H1 (cell line): ENCODE results near the gene BBS4. TPM values are rescaled to one million over a fixed set of nuclear protein-coding genes. Genes with fewer than 3 reads are reported as not detected.

ENCODE experiments used
- CTCF ChIA-PET: fragments of 300-600 bp; sonication (Branson Sonifier 250); formaldehyde crosslinking; loops from one replicate; lab custom pipeline; 2021; ENCODE audit not compliant: partially characterized antibody; lab: Charles Lee
- POLR2A ChIA-PET: fragments of 300-600 bp; sonication (Branson Sonifier 250); formaldehyde crosslinking; loops from one replicate; lab custom pipeline; 2021; ENCODE audit warnings: inconsistent platforms; ENCODE audit not compliant: partially characterized antibody; lab: Charles Lee
- DNase-seq, 2 experiments: peaks; one replicate each; pipeline versions ENCODE4 v3.0.0 to v3.0.0-alpha.2; 2010 to 2022; ENCODE audit warnings: low spot score in 2 of 2, low read depth in 1 of 2, mixed read lengths in 1 of 2
- FAIRE-seq: peaks from 2 replicates; lab custom pipeline; 2011; peaks lifted over from hg19 to GRCh38; lab: Jason Lieb, UNC
- H2AFZ ChIP-seq: 2 replicates; pipeline ENCODE4 v1.8.1; 2012; ENCODE audit warnings: low read length, inconsistent platforms
- H2AK5ac ChIP-seq: 2 replicates; pipeline ENCODE4 v1.6.1; 2013; ENCODE audit warnings: low read depth, low read length
- H2BK120ac ChIP-seq: replicated peaks from 2 replicates; pipeline ENCODE3; 2013; ENCODE audit warnings: low read depth, low read length, inconsistent platforms
- H2BK12ac ChIP-seq: 2 replicates; pipeline ENCODE4 v1.6.1; 2013; ENCODE audit warnings: low read depth, low read length
- H2BK15ac ChIP-seq: 2 replicates; pipeline ENCODE4 v1.6.1; 2013; ENCODE audit warnings: low read length
- H2BK20ac ChIP-seq: 2 replicates; pipeline ENCODE4 v1.6.1; 2013; ENCODE audit warnings: low read length
- H2BK5ac ChIP-seq: 2 replicates; pipeline ENCODE4 v1.6.1; 2013; ENCODE audit warnings: low read depth, low read length
- H3K14ac ChIP-seq: 2 replicates; pipeline ENCODE4 v1.6.1; 2013; ENCODE audit warnings: inconsistent platforms; ENCODE audit not compliant: insufficient read length
- H3K18ac ChIP-seq: 2 replicates; pipeline ENCODE4 v1.6.1; 2013; ENCODE audit warnings: low read length; ENCODE audit errors: extremely low read depth
- H3K23ac ChIP-seq: 2 replicates; pipeline ENCODE4 v1.6.1; 2013; ENCODE audit warnings: inconsistent platforms; ENCODE audit not compliant: insufficient read length
- H3K23me2 ChIP-seq: 2 replicates; pipeline ENCODE4 v1.6.1; 2013; ENCODE audit warnings: low read depth, low read length
- H3K27ac ChIP-seq: 2 replicates; pipeline ENCODE4 v1.6.1; 2011; ENCODE audit warnings: low read depth, low read length, inconsistent platforms
- H3K27me3 ChIP-seq, 4 experiments: replicated peaks in 1 of 4; 1 replicate in 1 of 4; 2 replicates in 3 of 4; pipeline versions ENCODE4 v1.6.1 to v1.8.1; 2011 to 2013; ENCODE audit warnings: low read length in 3 of 4, mild to moderate bottlenecking in 3 of 4, inconsistent platforms in 2 of 4, mixed read lengths in 2 of 4, moderate library complexity in 1 of 4; ENCODE audit not compliant: control insufficient read depth in 3 of 4, insufficient read depth in 3 of 4; ENCODE audit errors: extremely low read depth in 1 of 4
- H3K36me3 ChIP-seq, 4 experiments: 2 replicates each; pipeline versions ENCODE4 v1.6.1 to v1.8.1; 2011 to 2013; ENCODE audit warnings: mild to moderate bottlenecking in 4 of 4, low read length in 3 of 4, moderate library complexity in 2 of 4, control low read depth in 1 of 4, inconsistent platforms in 1 of 4; ENCODE audit not compliant: insufficient read depth in 4 of 4, control insufficient read depth in 2 of 4
- H3K4ac ChIP-seq: replicated peaks from 2 replicates; pipeline ENCODE3; 2013; ENCODE audit warnings: low read length, low read depth, mixed read lengths, inconsistent platforms; ENCODE audit not compliant: insufficient read length
- H3K4me1 ChIP-seq, 4 experiments: replicated peaks in 1 of 4; 1 replicate in 1 of 4; 2 replicates in 3 of 4; pipeline versions ENCODE4 v1.6.1 to v1.8.1; 2011 to 2013; ENCODE audit warnings: low read length in 3 of 4, inconsistent platforms in 2 of 4, mixed read lengths in 1 of 4; ENCODE audit not compliant: insufficient read depth in 4 of 4, control insufficient read depth in 3 of 4
- H3K4me2 ChIP-seq, 2 experiments: 2 replicates each; pipeline versions ENCODE4 v1.6.1 to v1.8.1; 2011 to 2013; ENCODE audit warnings: low read depth in 2 of 2, low read length in 2 of 2, control low read depth in 1 of 2, inconsistent platforms in 1 of 2, mild to moderate bottlenecking in 1 of 2; ENCODE audit not compliant: insufficient read depth in 1 of 2
- H3K4me3 ChIP-seq, 4 experiments: fragments of 200-600, 300-600 bp in 1 of 4; sonication (generic), shearing (Covaris generic), sonication (Bioruptor Twin) in 1 of 4; 2 replicates each; pipeline versions ENCODE4 v1.5.1 to v1.8.1; 2011 to 2016; ENCODE audit warnings: low read length in 4 of 4, low read depth in 3 of 4, control low read depth in 2 of 4, inconsistent platforms in 2 of 4, mild to moderate bottlenecking in 2 of 4, mixed read lengths in 1 of 4, moderate library complexity in 1 of 4; ENCODE audit not compliant: insufficient read depth in 2 of 4; ENCODE audit errors: extremely low read depth in 1 of 4
- H3K56ac ChIP-seq: replicated peaks from 2 replicates; pipeline ENCODE3; 2013; ENCODE audit warnings: low read depth, mild to moderate bottlenecking, mixed read lengths, low read length, inconsistent platforms; ENCODE audit not compliant: insufficient read length
- H3K79me1 ChIP-seq: 2 replicates; pipeline ENCODE4 v1.6.1; 2013; ENCODE audit warnings: low read depth, low read length, control low read depth
- H3K79me2 ChIP-seq, 2 experiments: 2 replicates each; pipeline versions ENCODE4 v1.6.1 to v1.8.1; 2012 to 2013; ENCODE audit warnings: low read length in 2 of 2, mild to moderate bottlenecking in 2 of 2, inconsistent platforms in 1 of 2; ENCODE audit not compliant: insufficient read depth in 2 of 2, control insufficient read depth in 1 of 2
- H3K9ac ChIP-seq, 4 experiments: replicated peaks in 1 of 4; 1 replicate in 1 of 4; 2 replicates in 3 of 4; pipeline versions ENCODE4 v1.6.1 to v1.8.1; 2011 to 2013; ENCODE audit warnings: low read depth in 3 of 4, low read length in 3 of 4, control low read depth in 2 of 4, mild to moderate bottlenecking in 2 of 4, moderate library complexity in 2 of 4, inconsistent platforms in 1 of 4; ENCODE audit errors: extremely low read depth in 1 of 4
- H3K9me3 ChIP-seq, 2 experiments: 2 replicates each; pipeline versions ENCODE4 v1.6.1 to v1.8.1; 2012 to 2013; ENCODE audit warnings: mild to moderate bottlenecking in 2 of 2, moderate library complexity in 2 of 2, control low read depth in 1 of 2, inconsistent platforms in 1 of 2, low read depth in 1 of 2, low read length in 1 of 2, mixed read lengths in 1 of 2; ENCODE audit not compliant: insufficient read depth in 2 of 2
- H4K20me1 ChIP-seq, 2 experiments: replicated peaks in 1 of 2; 2 replicates each; pipeline versions ENCODE3 to v1.8.1; 2011 to 2013; ENCODE audit warnings: inconsistent platforms in 2 of 2, low read length in 2 of 2, mild to moderate bottlenecking in 1 of 2; ENCODE audit not compliant: insufficient read depth in 2 of 2, control insufficient read depth in 1 of 2
- H4K5ac ChIP-seq: 2 replicates; pipeline ENCODE4 v1.6.1; 2013; ENCODE audit warnings: low read length, low read depth, mixed read lengths, inconsistent platforms; ENCODE audit not compliant: insufficient read length
- H4K8ac ChIP-seq: 2 replicates; pipeline ENCODE4 v1.8.0; 2013; ENCODE audit warnings: mild to moderate bottlenecking, moderate library complexity, low read length, inconsistent platforms; ENCODE audit not compliant: insufficient read depth; ENCODE audit errors: extremely low read depth
- H4K91ac ChIP-seq: replicated peaks from 2 replicates; pipeline ENCODE3; 2013; ENCODE audit warnings: low read length, mixed read lengths, inconsistent platforms; ENCODE audit not compliant: insufficient read length
- ASH2L ChIP-seq: fragments of 200-600, 300-600 bp; sonication (generic); IDR thresholded peaks from one replicate; pipeline ENCODE4 v1.7.1; 2017; ENCODE audit warnings: low read length
- BACH1 ChIP-seq: IDR thresholded peaks from 2 replicates; pipeline ENCODE4 v1.6.1; 2012; ENCODE audit warnings: low read length, improper control_type of control experiment
- BCL11A ChIP-seq, 2 experiments: IDR thresholded peaks; one replicate each; pipeline ENCODE4 v1.6.1; 2011; ENCODE audit warnings: low read depth in 2 of 2, low read length in 2 of 2, mild to moderate bottlenecking in 2 of 2
- BRCA1 ChIP-seq: IDR thresholded peaks from 2 replicates; pipeline ENCODE4 v1.6.1; 2012; ENCODE audit warnings: low read depth, low read length, improper control_type of control experiment
- CBX5 ChIP-seq: fragments of 300-800, 300-1000 bp; sonication (generic); IDR thresholded peaks from 2 replicates; pipeline ENCODE4 v1.7.1; 2016; ENCODE audit warnings: antibody characterized with exemption, low read length, low read depth
- CHD1 ChIP-seq: IDR thresholded peaks from 2 replicates; pipeline ENCODE4 v1.6.1; 2012; ENCODE audit warnings: low read depth, low read length, improper control_type of control experiment
- EGR1 ChIP-seq: IDR thresholded peaks from 2 replicates; pipeline ENCODE4 v1.6.1; 2011; ENCODE audit warnings: low read depth, low read length, borderline replicate concordance
- PHF8 ChIP-seq: fragments of 200-600 bp; sonication (generic); conservative IDR thresholded peaks from 2 replicates; pipeline ENCODE4 v1.7.1; 2012; ENCODE audit warnings: low read depth, mild to moderate bottlenecking, inconsistent platforms, low read length, moderate library complexity
- RFX5 ChIP-seq: IDR thresholded peaks from 2 replicates; pipeline ENCODE4 v1.6.1; 2011; ENCODE audit warnings: low read depth, low read length, improper control_type of control experiment, borderline replicate concordance
- SIN3A ChIP-seq, 2 experiments: IDR thresholded peaks in 1 of 2; conservative IDR thresholded peaks in 1 of 2; 2 replicates each; pipeline ENCODE4 v1.6.1; 2011 to 2012; ENCODE audit warnings: low read length in 2 of 2, improper control_type of control experiment in 1 of 2, low read depth in 1 of 2, mild to moderate bottlenecking in 1 of 2
- SP1 ChIP-seq: IDR thresholded peaks from 2 replicates; pipeline ENCODE4 v1.6.1; 2011; ENCODE audit warnings: low read depth, low read length
- WGBS, 2 experiments: shearing (Covaris generic) in 1 of 2; methylation state at CpG; one replicate each; pipeline versions ENCODE4 v1.1.6 to v1.1.7; 2013 to 2015; ENCODE audit warnings: low lambda C conversion rate in 2 of 2, mixed read lengths in 2 of 2, inconsistent platforms in 1 of 2, low coverage in 1 of 2, missing lambda C conversion rate in 1 of 2; ENCODE audit not compliant: insufficient replicate concordance in 2 of 2, insufficient coverage in 1 of 2, insufficient read length in 1 of 2; ENCODE audit errors: extremely low coverage in 1 of 2, missing lambda C conversion rate in 1 of 2; 5-methylcytosine and 5-hydroxymethylcytosine counted together
- polyA plus RNA-seq, 7 experiments: library from polyadenylated mRNA; depleted of rRNA in 3 of 7; stranded (reverse) in 5 of 7; unstranded in 2 of 7; fragments of >200 nt in 5 of 7; fragments of 200-250 nt in 2 of 7; gene quantifications; 1 replicate in 5 of 7; 2 replicates in 1 of 7; 4 replicates in 1 of 7; pipeline versions ENCODE4 v1.2.1 to v1.2.3, GENCODE V29; 2011 to 2013; ENCODE audit warnings: missing spikeins in 2 of 7, mixed read lengths in 2 of 7
- total RNA-seq: library from RNA; stranded (reverse); fragmentation: NEBNext Ultra II Directional; extraction: Animal tissue kit (Norgen Biotek cat#: 25700); gene quantifications from 2 replicates; pipeline ENCODE4 v1.2.1, GENCODE V29; 2021
- TF ChIP-seq, protein P1 (sequence below): IDR thresholded peaks from 2 replicates; pipeline ENCODE4 v1.6.1; 2011; ENCODE audit warnings: low read length, improper control_type of control experiment

Gene BBS4
- total and polyA plus RNA-seq, 2 of the 8 experiments (the other 6 are each of a cell fraction or from before 2014, with no cell fraction given) = 17.4 to 24.1 TPM

DNA sequence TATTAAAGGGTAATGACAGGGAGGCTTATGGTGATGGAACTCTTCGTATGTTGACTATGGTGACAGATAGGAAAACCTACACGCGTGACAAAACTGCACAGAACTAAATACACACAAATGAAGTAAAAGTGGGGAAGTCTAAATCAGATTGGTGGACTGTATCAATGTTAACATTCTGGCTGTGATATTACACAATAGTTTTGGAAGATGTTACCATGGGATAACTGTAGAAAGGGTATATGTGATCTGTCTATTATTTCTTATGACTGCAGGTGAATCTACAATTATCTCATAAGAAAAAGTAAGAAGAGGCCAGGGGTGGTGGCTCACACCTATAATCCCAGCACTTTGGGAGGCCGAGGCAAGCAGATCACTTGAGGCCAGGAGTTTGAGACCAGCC is 9.2 kb upstream of the BBS4 start:
- Histone ChIP-seq H3K9ac (no peak overlapping the region), H2BK5ac (no peak overlapping the region), H2BK15ac (no peak overlapping the region), H2AFZ (no peak overlapping the region), H3K4ac (no peak overlapping the region), H2BK120ac (no peak overlapping the region), H3K23ac (no peak overlapping the region), H3K79me2 (no peaks in the 10 kb centered on the region), H3K18ac (no peak overlapping the region), H3K56ac (no peak overlapping the region), H2BK20ac (no peak overlapping the region), H4K5ac (no peak overlapping the region), H2BK12ac (no peak overlapping the region), H4K8ac (no peak overlapping the region), H3K23me2 (no peaks in the 10 kb centered on the region), H3K4me2 (no peak overlapping the region), H3K27me3 (no peaks in the 10 kb centered on the region), H3K27ac (no peak overlapping the region), H3K9me3 (no peaks in the 10 kb centered on the region), H3K14ac (no peak overlapping the region), H3K4me1 (no peaks in the 10 kb centered on the region; a peak in 1 of 7 replicates), H3K4me3 (no peak overlapping the region), H4K20me1 (no peaks in the 10 kb centered on the region), H3K79me1 (no peaks in the 10 kb centered on the region), H2AK5ac (no peak overlapping the region), H4K91ac (no peak overlapping the region), H3K36me3 (no peaks in the 10 kb centered on the region)
- FAIRE-seq (no peak), DNase-seq (no peak)
- WGBS, 2 experiments = 89% methylated on average over 4 of the region's 4 CpGs; no CpG with 5 or more reads in 1 of the 2 experiments
- POLR2A ChIA-PET = no interaction called here
- CTCF ChIA-PET = no interaction called here
- no peak for TF ChIP-seq ASH2L
- no peak for TF ChIP-seq EGR1
- no peak for TF ChIP-seq BACH1
- TF ChIP-seq SIN3A (conservative IDR thresholded peaks at IDR 0.05 in 1 of 2, IDR thresholded peaks at IDR 0.05 in 1 of 2; ENCODE audit: low read depth in 1 of 2, low read length in 2 of 2) = no peak
- TF ChIP-seq, protein P1, sequence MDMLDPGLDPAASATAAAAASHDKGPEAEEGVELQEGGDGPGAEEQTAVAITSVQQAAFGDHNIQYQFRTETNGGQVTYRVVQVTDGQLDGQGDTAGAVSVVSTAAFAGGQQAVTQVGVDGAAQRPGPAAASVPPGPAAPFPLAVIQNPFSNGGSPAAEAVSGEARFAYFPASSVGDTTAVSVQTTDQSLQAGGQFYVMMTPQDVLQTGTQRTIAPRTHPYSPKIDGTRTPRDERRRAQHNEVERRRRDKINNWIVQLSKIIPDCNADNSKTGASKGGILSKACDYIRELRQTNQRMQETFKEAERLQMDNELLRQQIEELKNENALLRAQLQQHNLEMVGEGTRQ = no peak
- no peak for TF ChIP-seq SP1
- TF ChIP-seq BCL11A (IDR thresholded peaks at IDR 0.05; ENCODE audit: low read depth in 2 of 2, low read length in 2 of 2) = no peak
- TF ChIP-seq CHD1 = no peak
- TF ChIP-seq RFX5 = no peak
- TF ChIP-seq PHF8 = no peak
- no peak for TF ChIP-seq BRCA1
- TF ChIP-seq CBX5 = no peak
- TF ChIP-seq, all 59 proteins: peak for 0
